Measurements from ENCODE around the gene TMED3. TPM values are rescaled to one million over a fixed set of nuclear protein-coding genes. Genes with fewer than 3 reads are reported as not detected.

The TMED3 gene
- total RNA-seq, 1 experiment from 2014 or later, result 137 TPM

DNA sequence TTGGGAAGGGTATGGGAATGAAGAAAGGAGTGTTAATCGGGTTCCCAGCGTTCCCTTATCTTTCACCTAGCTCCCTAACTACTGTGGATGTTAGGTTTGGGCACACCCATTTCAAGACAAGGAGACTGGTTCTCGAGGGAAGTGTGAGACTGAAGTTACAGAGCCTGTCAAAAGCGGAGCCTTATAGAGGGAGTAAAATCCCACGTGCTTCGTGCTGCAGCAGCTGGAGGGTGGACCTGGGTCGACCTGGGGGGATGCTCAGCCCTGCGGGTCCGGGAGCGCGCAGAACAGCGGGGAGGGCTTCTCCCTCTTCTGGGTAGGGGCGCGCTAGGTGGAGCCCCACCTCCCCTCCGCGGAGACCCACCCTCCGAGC lies 314 bp upstream of the TMED3 start:
- ATAC-seq (peak; percentile 87), DNase-seq (ENCODE audit: low read depth, low spot score) (no peak)
- in situ Hi-C loops (cut with HindIII; ENCODE audit: low pct_unique_long_range_greater_than_20kb, low sequenced_read_pairs), result no loop called here
- H3K36me3 ChIP-seq (ENCODE audit: control insufficient read depth, insufficient read depth, low read length), result peaks cover 22% of the 10 kb centered on the region
- peak overlapping the region; percentile 72 for H3K27ac ChIP-seq (ENCODE audit: low read length)
- peaks cover 12% of the 10 kb centered on the region; the same call in 1 of the 2 replicates for H3K4me1 ChIP-seq (ENCODE audit: control insufficient read depth, insufficient read depth, low read length)
- peaks cover 34% of the 10 kb centered on the region for H3K27me3 ChIP-seq (ENCODE audit: control insufficient read depth, insufficient read depth, low read length)
- ChIA-PET CTCF (interaction anchor here (0.7 to 1.4 kb wide), 3 partner anchors 29 to 282 kb away, joined by 3 read pairs; no protein-coding TSS in a partner anchor), POLR2A (no interaction called here)
- intact Hi-C loops (cut with micrococcal nuclease; ENCODE audit: unreplicated experiment), result no loop called here
- peak overlapping the region; percentile 91 to 98 for H3K4me3 ChIP-seq (ENCODE audit: low read depth in 2 of 2, low read length in 2 of 2)
- TF ChIP-seq, protein P1, sequence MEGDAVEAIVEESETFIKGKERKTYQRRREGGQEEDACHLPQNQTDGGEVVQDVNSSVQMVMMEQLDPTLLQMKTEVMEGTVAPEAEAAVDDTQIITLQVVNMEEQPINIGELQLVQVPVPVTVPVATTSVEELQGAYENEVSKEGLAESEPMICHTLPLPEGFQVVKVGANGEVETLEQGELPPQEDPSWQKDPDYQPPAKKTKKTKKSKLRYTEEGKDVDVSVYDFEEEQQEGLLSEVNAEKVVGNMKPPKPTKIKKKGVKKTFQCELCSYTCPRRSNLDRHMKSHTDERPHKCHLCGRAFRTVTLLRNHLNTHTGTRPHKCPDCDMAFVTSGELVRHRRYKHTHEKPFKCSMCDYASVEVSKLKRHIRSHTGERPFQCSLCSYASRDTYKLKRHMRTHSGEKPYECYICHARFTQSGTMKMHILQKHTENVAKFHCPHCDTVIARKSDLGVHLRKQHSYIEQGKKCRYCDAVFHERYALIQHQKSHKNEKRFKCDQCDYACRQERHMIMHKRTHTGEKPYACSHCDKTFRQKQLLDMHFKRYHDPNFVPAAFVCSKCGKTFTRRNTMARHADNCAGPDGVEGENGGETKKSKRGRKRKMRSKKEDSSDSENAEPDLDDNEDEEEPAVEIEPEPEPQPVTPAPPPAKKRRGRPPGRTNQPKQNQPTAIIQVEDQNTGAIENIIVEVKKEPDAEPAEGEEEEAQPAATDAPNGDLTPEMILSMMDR (IDR thresholded peaks at IDR 0.05), result no peak
- TF ChIP-seq SIN3A (IDR thresholded peaks at IDR 0.05; ENCODE audit: borderline replicate concordance, insufficient read depth, low read depth, low read length), result peak; percentile 76; the same call in 1 of the 2 replicates
- no TSS peak for BruUV-seq (replicated peaks)
- H3K9me3 ChIP-seq (ENCODE audit: control insufficient read depth, insufficient read depth, low read depth, low read length), result no peaks in the 10 kb centered on the region

DNA sequence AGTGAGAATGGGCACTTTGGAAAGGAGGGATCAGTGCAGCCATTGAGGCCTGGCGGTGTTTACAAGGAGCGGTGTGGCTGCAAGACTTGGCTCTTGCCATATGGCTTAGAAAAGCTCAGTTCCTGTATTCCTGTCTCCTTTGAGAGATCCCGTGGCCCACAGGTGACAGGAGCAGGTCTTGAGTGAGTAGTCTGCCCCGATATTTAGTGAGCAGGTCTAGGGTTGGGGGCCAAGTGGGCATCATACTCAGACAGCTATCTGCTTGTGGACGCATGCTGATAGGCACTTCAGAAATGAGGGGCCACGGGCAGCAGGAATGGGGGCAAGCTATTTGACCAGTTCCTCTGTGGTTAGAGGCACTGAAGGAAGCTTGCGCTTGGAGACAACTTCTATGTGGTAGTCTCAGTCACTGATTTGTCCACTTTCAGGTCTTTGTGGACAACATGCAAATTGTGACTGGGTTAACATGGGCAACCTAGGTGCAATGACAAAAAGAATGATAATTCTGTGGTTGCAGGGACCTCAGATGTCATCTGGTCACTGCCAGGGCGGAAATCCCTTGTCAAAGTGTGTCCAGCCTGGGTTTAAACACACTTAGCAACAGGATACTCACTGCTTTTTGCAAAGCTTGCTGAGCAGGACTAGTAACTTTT lies 1.1 kb downstream of the TMED3 start:
- DNase-seq (ENCODE audit: low read depth, low spot score), result no peak
- in situ Hi-C loops (cut with HindIII; ENCODE audit: low pct_unique_long_range_greater_than_20kb, low sequenced_read_pairs), result no loop called here
- ChIA-PET CTCF (no interaction called here), POLR2A (no interaction called here)
- Histone ChIP-seq H3K27ac (ENCODE audit: low read length) (peak overlapping the region; percentile 94), H3K27me3 (ENCODE audit: control insufficient read depth, insufficient read depth, low read length) (peaks cover 21% of the 10 kb centered on the region), H3K4me3 (ENCODE audit: low read depth in 2 of 2, low read length in 2 of 2) (peak overlapping the region; percentile 91 to 98), H3K4me1 (ENCODE audit: control insufficient read depth, insufficient read depth, low read length) (peaks cover 12% of the 10 kb centered on the region; the same call in 1 of the 2 replicates), H3K36me3 (ENCODE audit: control insufficient read depth, insufficient read depth, low read length) (peaks cover 27% of the 10 kb centered on the region), H3K9me3 (ENCODE audit: control insufficient read depth, insufficient read depth, low read depth, low read length) (no peaks in the 10 kb centered on the region)
- BruUV-seq (replicated peaks), result TSS peak; percentile 62
- TF ChIP-seq SIN3A (IDR thresholded peaks at IDR 0.05; ENCODE audit: borderline replicate concordance, insufficient read depth, low read depth, low read length) (no peak), TCF7L2 (IDR thresholded peaks at IDR 0.05; ENCODE audit: low read depth, low read length) (no peak), POLR2AphosphoS5 (IDR thresholded peaks at IDR 0.05; ENCODE audit: low read depth, low read length) (no peak)
- TF ChIP-seq, protein P2, sequence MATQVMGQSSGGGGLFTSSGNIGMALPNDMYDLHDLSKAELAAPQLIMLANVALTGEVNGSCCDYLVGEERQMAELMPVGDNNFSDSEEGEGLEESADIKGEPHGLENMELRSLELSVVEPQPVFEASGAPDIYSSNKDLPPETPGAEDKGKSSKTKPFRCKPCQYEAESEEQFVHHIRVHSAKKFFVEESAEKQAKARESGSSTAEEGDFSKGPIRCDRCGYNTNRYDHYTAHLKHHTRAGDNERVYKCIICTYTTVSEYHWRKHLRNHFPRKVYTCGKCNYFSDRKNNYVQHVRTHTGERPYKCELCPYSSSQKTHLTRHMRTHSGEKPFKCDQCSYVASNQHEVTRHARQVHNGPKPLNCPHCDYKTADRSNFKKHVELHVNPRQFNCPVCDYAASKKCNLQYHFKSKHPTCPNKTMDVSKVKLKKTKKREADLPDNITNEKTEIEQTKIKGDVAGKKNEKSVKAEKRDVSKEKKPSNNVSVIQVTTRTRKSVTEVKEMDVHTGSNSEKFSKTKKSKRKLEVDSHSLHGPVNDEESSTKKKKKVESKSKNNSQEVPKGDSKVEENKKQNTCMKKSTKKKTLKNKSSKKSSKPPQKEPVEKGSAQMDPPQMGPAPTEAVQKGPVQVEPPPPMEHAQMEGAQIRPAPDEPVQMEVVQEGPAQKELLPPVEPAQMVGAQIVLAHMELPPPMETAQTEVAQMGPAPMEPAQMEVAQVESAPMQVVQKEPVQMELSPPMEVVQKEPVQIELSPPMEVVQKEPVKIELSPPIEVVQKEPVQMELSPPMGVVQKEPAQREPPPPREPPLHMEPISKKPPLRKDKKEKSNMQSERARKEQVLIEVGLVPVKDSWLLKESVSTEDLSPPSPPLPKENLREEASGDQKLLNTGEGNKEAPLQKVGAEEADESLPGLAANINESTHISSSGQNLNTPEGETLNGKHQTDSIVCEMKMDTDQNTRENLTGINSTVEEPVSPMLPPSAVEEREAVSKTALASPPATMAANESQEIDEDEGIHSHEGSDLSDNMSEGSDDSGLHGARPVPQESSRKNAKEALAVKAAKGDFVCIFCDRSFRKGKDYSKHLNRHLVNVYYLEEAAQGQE (IDR thresholded peaks at IDR 0.05; ENCODE audit: insufficient read depth in 1 of 2, low read depth in 2 of 2, low read length in 1 of 2), result no peak
- TF ChIP-seq, protein P1 (IDR thresholded peaks at IDR 0.05), result no peak
- ATAC-seq, result no peak
- intact Hi-C loops (cut with micrococcal nuclease; ENCODE audit: unreplicated experiment), result no loop called here
